GM23338 (cell line): ENCODE measurements around the gene TAGLN3. TPM values are rescaled to one million over a fixed set of nuclear protein-coding genes. Genes with fewer than 3 reads are reported as not detected.

Experiments used
- ATAC-seq: fragments of 200-7000 bp; cut with Tn5 transposase; 3 replicates; pipeline ENCODE4 v1.9.1; 2020
- DNase-seq: peaks from one replicate; pipeline ENCODE4 v3.0.0-alpha.2; 2015; ENCODE audit warnings: low spot score
- H2AFZ ChIP-seq: fragments of 200-600 bp; sonication (generic); 2 replicates; pipeline ENCODE4 v1.8.0; 2016; ENCODE audit warnings: antibody characterized with exemption, mild to moderate bottlenecking, moderate library complexity
- H3F3A ChIP-seq: fragments of 200-600 bp; sonication (generic); replicated peaks from 2 replicates; pipeline ENCODE4 v1.8.0; 2017; ENCODE audit warnings: antibody characterized with exemption, mixed run types, low read depth
- H3K27ac ChIP-seq: fragments of 200-600 bp; sonication (generic); 2 replicates; pipeline ENCODE4 v1.6.1; 2016; ENCODE audit warnings: low read depth
- H3K27me3 ChIP-seq: fragments of 200-600 bp; sonication (generic); 2 replicates; pipeline ENCODE4 v1.8.0; 2016; ENCODE audit warnings: mild to moderate bottlenecking, mixed run types, moderate library complexity; ENCODE audit not compliant: insufficient read depth
- H3K36me3 ChIP-seq: fragments of 200-600 bp; sonication (generic); 2 replicates; pipeline ENCODE4 v1.8.0; 2016; ENCODE audit warnings: mild to moderate bottlenecking; ENCODE audit not compliant: insufficient read depth
- H3K4me1 ChIP-seq: fragments of 200-600 bp; sonication (generic); 2 replicates; pipeline ENCODE4 v1.8.0; 2016; ENCODE audit warnings: mild to moderate bottlenecking, moderate library complexity; ENCODE audit not compliant: insufficient read depth
- H3K4me2 ChIP-seq: fragments of 200-600 bp; sonication (generic); 2 replicates; pipeline ENCODE4 v1.7.1; 2017; ENCODE audit warnings: mixed run types
- H3K4me3 ChIP-seq: fragments of 200-600 bp; sonication (generic); 2 replicates; pipeline ENCODE4 v1.6.1; 2016; ENCODE audit warnings: mixed run types
- H3K79me2 ChIP-seq: fragments of 200-600 bp; sonication (generic); replicated peaks from 2 replicates; pipeline ENCODE4 v1.8.0; 2017; ENCODE audit warnings: mild to moderate bottlenecking; ENCODE audit not compliant: insufficient read depth
- H3K9me2 ChIP-seq: fragments of 200-600 bp; sonication (generic); 2 replicates; pipeline ENCODE4 v1.8.0; 2017; ENCODE audit not compliant: insufficient read depth
- H4K20me1 ChIP-seq: fragments of 200-600 bp; sonication (generic); replicated peaks from 2 replicates; pipeline ENCODE4 v1.8.0; 2017; ENCODE audit warnings: mild to moderate bottlenecking; ENCODE audit not compliant: insufficient read depth
- H3K27ac Mint-ChIP-seq: 2 replicates; pipeline ENCODE4 v1.8.0; 2020; ENCODE audit warnings: inconsistent platforms, mild to moderate bottlenecking, moderate library complexity, mixed read lengths
- H3K27me3 Mint-ChIP-seq: 3 replicates; pipeline ENCODE4 v1.8.0; 2022; ENCODE audit warnings: low read depth, mild to moderate bottlenecking, moderate library complexity, mixed read lengths, inconsistent platforms; ENCODE audit not compliant: insufficient read depth, poor library complexity
- H3K36me3 Mint-ChIP-seq: 3 replicates; pipeline ENCODE4 v1.8.0; 2021; ENCODE audit warnings: low read depth, mild to moderate bottlenecking, inconsistent platforms, moderate library complexity, mixed read lengths
- H3K4me1 Mint-ChIP-seq: 3 replicates; pipeline ENCODE4 v1.8.0; 2020; ENCODE audit warnings: mild to moderate bottlenecking, inconsistent platforms, mixed read lengths
- H3K4me3 Mint-ChIP-seq: 3 replicates; pipeline ENCODE4 v1.8.0; 2021; ENCODE audit warnings: moderate library complexity, mild to moderate bottlenecking, inconsistent platforms, mixed read lengths
- H3K9me3 Mint-ChIP-seq: 3 replicates; pipeline ENCODE4 v1.8.0; 2020; ENCODE audit warnings: moderate library complexity, mild to moderate bottlenecking, inconsistent platforms, mixed read lengths
- CREB1 ChIP-seq: fragments of 250-450 bp; sonication (Bioruptor Pico); IDR thresholded peaks from 2 replicates; pipeline ENCODE4 v1.5.0; 2020; ENCODE audit warnings: low read depth, mild to moderate bottlenecking, moderate library complexity
- CTCF ChIP-seq, 2 experiments: fragments of 200-600 bp in 1 of 2; sonication (generic) in 1 of 2; conservative IDR thresholded peaks; 2 replicates each; pipeline versions ENCODE4 v1.5.1 to v1.6.1; 2016 to 2017; ENCODE audit warnings: antibody characterized with exemption in 2 of 2, low read depth in 2 of 2, mild to moderate bottlenecking in 2 of 2, moderate library complexity in 1 of 2
- NANOG ChIP-seq: IDR thresholded peaks from 2 replicates; pipeline ENCODE4 v1.6.1; 2016; ENCODE audit warnings: antibody characterized with exemption, borderline replicate concordance
- ZNF462 ChIP-seq: fragments of 250-450 bp; sonication (Bioruptor Pico); IDR thresholded peaks from 2 replicates; pipeline ENCODE4 v1.5.0; 2020; ENCODE audit warnings: mild to moderate bottlenecking, moderate library complexity
- polyA plus RNA-seq: library from polyadenylated mRNA; unstranded; fragments of >200 nt; fragmentation: Nextera tagmentation; extraction: Ambion mirVana; gene quantifications from 2 replicates; pipeline ENCODE4 v1.2.1, GENCODE V29; 2016
- total RNA-seq: library from RNA; depleted of rRNA; stranded (reverse); fragments of >200 nt; shearing (Covaris generic); gene quantifications from 2 replicates; pipeline ENCODE4 v1.2.3, GENCODE V29; 2014

The TAGLN3 gene
- total and polyA plus RNA-seq, 2 experiments from 2014 or later: 6.8 to 12.6 TPM

DNA sequence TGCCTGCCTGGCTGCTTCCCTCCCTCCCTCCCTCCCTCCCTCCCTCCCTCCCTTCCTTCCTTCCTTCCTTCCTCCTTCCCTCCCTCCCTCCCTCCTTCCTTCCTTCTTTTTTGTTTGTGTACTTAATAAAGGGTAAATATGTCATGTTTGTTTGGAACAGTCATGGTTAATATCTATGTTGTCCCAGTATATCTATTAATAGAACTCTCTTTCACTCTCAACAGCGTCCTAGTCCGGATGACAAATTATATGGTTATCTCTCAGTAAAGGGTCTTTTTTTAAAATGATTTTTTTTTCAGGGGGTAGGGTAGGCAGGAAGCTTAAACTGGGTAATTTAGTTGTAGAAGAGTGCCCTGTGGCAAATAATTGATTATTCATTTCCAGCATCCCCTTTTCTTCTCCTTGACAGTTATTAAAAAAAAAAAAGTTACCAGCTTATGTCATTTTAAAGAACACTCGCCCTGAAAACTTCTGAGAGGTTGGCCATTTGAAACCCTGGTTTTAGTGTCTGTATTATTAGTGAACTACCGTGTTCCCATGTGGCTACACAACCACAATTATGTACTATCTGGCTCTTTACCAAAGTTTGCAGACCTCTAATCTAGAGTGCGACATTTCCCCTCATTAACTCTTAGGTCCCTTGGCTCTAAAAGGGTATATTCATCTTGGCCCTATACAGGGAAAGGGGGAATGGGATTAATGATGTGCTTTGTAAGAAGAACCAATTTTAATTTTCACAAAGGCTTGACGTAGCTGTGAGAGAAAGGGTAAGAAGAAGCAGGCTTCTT, 13.7 kb downstream of the TAGLN3 start (continued):
- TF ChIP-seq ZNF462 (CRISPR knock-in tag) (no peak), NANOG (no peak)

DNA sequence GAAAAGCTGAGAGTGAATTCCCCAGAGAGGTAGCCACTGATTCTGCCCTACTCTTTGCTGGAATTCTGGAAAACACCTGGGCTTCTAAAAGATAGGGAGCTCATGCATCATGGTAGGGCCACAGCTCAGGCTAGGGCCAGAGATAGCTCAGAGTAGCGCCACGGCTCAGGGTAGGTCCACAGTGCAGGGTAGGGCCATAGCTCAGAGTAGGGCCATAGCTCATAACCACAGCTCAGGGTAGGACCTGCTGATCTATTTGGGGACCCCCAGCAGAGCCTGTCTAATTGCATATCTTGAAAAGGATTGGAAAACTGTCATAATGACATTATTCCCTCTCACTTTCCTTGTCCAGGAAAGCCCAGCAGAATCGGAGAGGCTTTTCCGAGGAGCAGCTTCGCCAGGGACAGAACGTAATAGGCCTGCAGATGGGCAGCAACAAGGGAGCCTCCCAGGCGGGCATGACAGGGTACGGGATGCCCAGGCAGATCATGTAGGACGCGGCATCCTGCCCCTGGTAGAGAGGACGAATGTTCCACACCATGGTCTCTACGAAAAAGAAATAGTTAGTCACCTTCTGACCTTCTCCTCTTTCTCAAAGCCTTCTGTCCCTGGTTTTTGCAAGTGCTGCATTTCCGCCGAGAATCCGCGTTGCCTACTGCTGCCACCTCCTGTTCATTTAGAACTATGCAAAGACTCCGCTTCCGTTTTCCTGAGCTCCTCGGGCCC, 14.5 kb downstream of the TAGLN3 start:
- no peaks in the 10 kb centered on the region for H3K27me3 ChIP-seq
- H3K27ac ChIP-seq: no peak overlapping the region
- no peaks in the 10 kb centered on the region for H3K79me2 ChIP-seq
- H3K4me1 ChIP-seq: no peaks in the 10 kb centered on the region; the same call in 1 of the 2 replicates
- no peak overlapping the region for H3K4me2 ChIP-seq
- Mint-ChIP-seq H3K36me3 (no peaks in the 10 kb centered on the region), H3K4me3 (no peak overlapping the region), H3K27me3 (peaks cover 8% of the 10 kb centered on the region), H3K9me3 (no peaks in the 10 kb centered on the region), H3K27ac (no peak overlapping the region), H3K4me1 (peaks cover 10% of the 10 kb centered on the region)
- H2AFZ ChIP-seq: 0 out of 2 replicates have a peak overlapping the region, but pooled peaks have one; percentile 38
- H3F3A ChIP-seq: no peaks in the 10 kb centered on the region
- H3K4me3 ChIP-seq: no peak overlapping the region
- DNase-seq (peak; percentile 86), ATAC-seq (peak; percentile 91)
- no peaks in the 10 kb centered on the region; the same call in 1 of the 2 replicates for H4K20me1 ChIP-seq
- H3K36me3 ChIP-seq: no peaks in the 10 kb centered on the region
- no peaks in the 10 kb centered on the region for H3K9me2 ChIP-seq
- TF ChIP-seq CTCF (conservative IDR thresholded peaks at IDR 0.05; ENCODE audit: low read depth in 2 of 2) (peak; percentile 77 to 87), CREB1 (CRISPR knock-in tag) (no peak)
